H1 (cell line): ENCODE measurements around the gene CASP1. TPM values are rescaled to one million over a fixed set of nuclear protein-coding genes. Genes with fewer than 3 reads are reported as not detected.

ENCODE experiments used
- CTCF ChIA-PET: fragments of 300-600 bp; sonication (Branson Sonifier 250); formaldehyde crosslinking; loops from one replicate; lab custom pipeline; 2021; ENCODE audit not compliant: partially characterized antibody; lab: Charles Lee
- POLR2A ChIA-PET: fragments of 300-600 bp; sonication (Branson Sonifier 250); formaldehyde crosslinking; loops from one replicate; lab custom pipeline; 2021; ENCODE audit warnings: inconsistent platforms; ENCODE audit not compliant: partially characterized antibody; lab: Charles Lee
- DNase-seq, 2 experiments: peaks; one replicate each; pipeline versions ENCODE4 v3.0.0 to v3.0.0-alpha.2; 2010 to 2022; ENCODE audit warnings: low spot score in 2 of 2, low read depth in 1 of 2, mixed read lengths in 1 of 2
- FAIRE-seq: peaks from 2 replicates; lab custom pipeline; 2011; peaks lifted over from hg19 to GRCh38; lab: Jason Lieb, UNC
- H2AFZ ChIP-seq: 2 replicates; pipeline ENCODE4 v1.8.1; 2012; ENCODE audit warnings: low read length, inconsistent platforms
- H2AK5ac ChIP-seq: 2 replicates; pipeline ENCODE4 v1.6.1; 2013; ENCODE audit warnings: low read depth, low read length
- H2BK120ac ChIP-seq: replicated peaks from 2 replicates; pipeline ENCODE3; 2013; ENCODE audit warnings: low read depth, low read length, inconsistent platforms
- H2BK12ac ChIP-seq: 2 replicates; pipeline ENCODE4 v1.6.1; 2013; ENCODE audit warnings: low read depth, low read length
- H2BK15ac ChIP-seq: 2 replicates; pipeline ENCODE4 v1.6.1; 2013; ENCODE audit warnings: low read length
- H2BK20ac ChIP-seq: 2 replicates; pipeline ENCODE4 v1.6.1; 2013; ENCODE audit warnings: low read length
- H2BK5ac ChIP-seq: 2 replicates; pipeline ENCODE4 v1.6.1; 2013; ENCODE audit warnings: low read depth, low read length
- H3K14ac ChIP-seq: 2 replicates; pipeline ENCODE4 v1.6.1; 2013; ENCODE audit warnings: inconsistent platforms; ENCODE audit not compliant: insufficient read length
- H3K18ac ChIP-seq: 2 replicates; pipeline ENCODE4 v1.6.1; 2013; ENCODE audit warnings: low read length; ENCODE audit errors: extremely low read depth
- H3K23ac ChIP-seq: 2 replicates; pipeline ENCODE4 v1.6.1; 2013; ENCODE audit warnings: inconsistent platforms; ENCODE audit not compliant: insufficient read length
- H3K23me2 ChIP-seq: 2 replicates; pipeline ENCODE4 v1.6.1; 2013; ENCODE audit warnings: low read depth, low read length
- H3K27ac ChIP-seq: 2 replicates; pipeline ENCODE4 v1.6.1; 2011; ENCODE audit warnings: low read depth, low read length, inconsistent platforms
- H3K27me3 ChIP-seq, 4 experiments: replicated peaks in 1 of 4; 1 replicate in 1 of 4; 2 replicates in 3 of 4; pipeline versions ENCODE4 v1.6.1 to v1.8.1; 2011 to 2013; ENCODE audit warnings: low read length in 3 of 4, mild to moderate bottlenecking in 3 of 4, inconsistent platforms in 2 of 4, mixed read lengths in 2 of 4, moderate library complexity in 1 of 4; ENCODE audit not compliant: control insufficient read depth in 3 of 4, insufficient read depth in 3 of 4; ENCODE audit errors: extremely low read depth in 1 of 4
- H3K36me3 ChIP-seq, 4 experiments: 2 replicates each; pipeline versions ENCODE4 v1.6.1 to v1.8.1; 2011 to 2013; ENCODE audit warnings: mild to moderate bottlenecking in 4 of 4, low read length in 3 of 4, moderate library complexity in 2 of 4, control low read depth in 1 of 4, inconsistent platforms in 1 of 4; ENCODE audit not compliant: insufficient read depth in 4 of 4, control insufficient read depth in 2 of 4
- H3K4ac ChIP-seq: replicated peaks from 2 replicates; pipeline ENCODE3; 2013; ENCODE audit warnings: low read length, low read depth, mixed read lengths, inconsistent platforms; ENCODE audit not compliant: insufficient read length
- H3K4me1 ChIP-seq, 4 experiments: replicated peaks in 1 of 4; 1 replicate in 1 of 4; 2 replicates in 3 of 4; pipeline versions ENCODE4 v1.6.1 to v1.8.1; 2011 to 2013; ENCODE audit warnings: low read length in 3 of 4, inconsistent platforms in 2 of 4, mixed read lengths in 1 of 4; ENCODE audit not compliant: insufficient read depth in 4 of 4, control insufficient read depth in 3 of 4
- H3K4me2 ChIP-seq, 2 experiments: 2 replicates each; pipeline versions ENCODE4 v1.6.1 to v1.8.1; 2011 to 2013; ENCODE audit warnings: low read depth in 2 of 2, low read length in 2 of 2, control low read depth in 1 of 2, inconsistent platforms in 1 of 2, mild to moderate bottlenecking in 1 of 2; ENCODE audit not compliant: insufficient read depth in 1 of 2
- H3K4me3 ChIP-seq, 4 experiments: fragments of 200-600, 300-600 bp in 1 of 4; sonication (generic), shearing (Covaris generic), sonication (Bioruptor Twin) in 1 of 4; 2 replicates each; pipeline versions ENCODE4 v1.5.1 to v1.8.1; 2011 to 2016; ENCODE audit warnings: low read length in 4 of 4, low read depth in 3 of 4, control low read depth in 2 of 4, inconsistent platforms in 2 of 4, mild to moderate bottlenecking in 2 of 4, mixed read lengths in 1 of 4, moderate library complexity in 1 of 4; ENCODE audit not compliant: insufficient read depth in 2 of 4; ENCODE audit errors: extremely low read depth in 1 of 4
- H3K56ac ChIP-seq: replicated peaks from 2 replicates; pipeline ENCODE3; 2013; ENCODE audit warnings: low read depth, mild to moderate bottlenecking, mixed read lengths, low read length, inconsistent platforms; ENCODE audit not compliant: insufficient read length
- H3K79me1 ChIP-seq: 2 replicates; pipeline ENCODE4 v1.6.1; 2013; ENCODE audit warnings: low read depth, low read length, control low read depth
- H3K79me2 ChIP-seq, 2 experiments: 2 replicates each; pipeline versions ENCODE4 v1.6.1 to v1.8.1; 2012 to 2013; ENCODE audit warnings: low read length in 2 of 2, mild to moderate bottlenecking in 2 of 2, inconsistent platforms in 1 of 2; ENCODE audit not compliant: insufficient read depth in 2 of 2, control insufficient read depth in 1 of 2
- H3K9ac ChIP-seq, 4 experiments: replicated peaks in 1 of 4; 1 replicate in 1 of 4; 2 replicates in 3 of 4; pipeline versions ENCODE4 v1.6.1 to v1.8.1; 2011 to 2013; ENCODE audit warnings: low read depth in 3 of 4, low read length in 3 of 4, control low read depth in 2 of 4, mild to moderate bottlenecking in 2 of 4, moderate library complexity in 2 of 4, inconsistent platforms in 1 of 4; ENCODE audit errors: extremely low read depth in 1 of 4
- H3K9me3 ChIP-seq, 2 experiments: 2 replicates each; pipeline versions ENCODE4 v1.6.1 to v1.8.1; 2012 to 2013; ENCODE audit warnings: mild to moderate bottlenecking in 2 of 2, moderate library complexity in 2 of 2, control low read depth in 1 of 2, inconsistent platforms in 1 of 2, low read depth in 1 of 2, low read length in 1 of 2, mixed read lengths in 1 of 2; ENCODE audit not compliant: insufficient read depth in 2 of 2
- H4K20me1 ChIP-seq, 2 experiments: replicated peaks in 1 of 2; 2 replicates each; pipeline versions ENCODE3 to v1.8.1; 2011 to 2013; ENCODE audit warnings: inconsistent platforms in 2 of 2, low read length in 2 of 2, mild to moderate bottlenecking in 1 of 2; ENCODE audit not compliant: insufficient read depth in 2 of 2, control insufficient read depth in 1 of 2
- H4K5ac ChIP-seq: 2 replicates; pipeline ENCODE4 v1.6.1; 2013; ENCODE audit warnings: low read length, low read depth, mixed read lengths, inconsistent platforms; ENCODE audit not compliant: insufficient read length
- H4K8ac ChIP-seq: 2 replicates; pipeline ENCODE4 v1.8.0; 2013; ENCODE audit warnings: mild to moderate bottlenecking, moderate library complexity, low read length, inconsistent platforms; ENCODE audit not compliant: insufficient read depth; ENCODE audit errors: extremely low read depth
- H4K91ac ChIP-seq: replicated peaks from 2 replicates; pipeline ENCODE3; 2013; ENCODE audit warnings: low read length, mixed read lengths, inconsistent platforms; ENCODE audit not compliant: insufficient read length
- BRCA1 ChIP-seq: IDR thresholded peaks from 2 replicates; pipeline ENCODE4 v1.6.1; 2012; ENCODE audit warnings: low read depth, low read length, improper control_type of control experiment
- HDAC2 ChIP-seq, 2 experiments: fragments of 300-600 bp in 1 of 2; sonication (generic) in 1 of 2; IDR thresholded peaks; 2 replicates each; pipeline ENCODE4 v1.6.1; 2011 to 2012; ENCODE audit warnings: low read depth in 2 of 2, low read length in 2 of 2, mild to moderate bottlenecking in 2 of 2, moderate library complexity in 2 of 2, borderline replicate concordance in 1 of 2, inconsistent platforms in 1 of 2
- HDAC6 ChIP-seq: IDR thresholded peaks from one replicate; pipeline ENCODE4 v1.7.1; 2012; ENCODE audit warnings: low read depth, mild to moderate bottlenecking, inconsistent platforms, low read length, moderate library complexity
- JUN ChIP-seq: IDR thresholded peaks from 2 replicates; pipeline ENCODE4 v1.6.1; 2011; ENCODE audit warnings: low read depth, mild to moderate bottlenecking, improper control_type of control experiment, low read length
- MAFK ChIP-seq: IDR thresholded peaks from 2 replicates; pipeline ENCODE4 v1.6.1; 2012; ENCODE audit warnings: low read depth, mild to moderate bottlenecking, improper control_type of control experiment, low read length
- MAX ChIP-seq: IDR thresholded peaks from 2 replicates; pipeline ENCODE4 v1.6.1; 2012; ENCODE audit warnings: inconsistent platforms
- RBBP5 ChIP-seq: IDR thresholded peaks from 2 replicates; pipeline ENCODE4 v1.7.1; 2012; ENCODE audit warnings: low read depth, mild to moderate bottlenecking, inconsistent platforms, low read length, moderate library complexity, borderline replicate concordance
- RFX5 ChIP-seq: IDR thresholded peaks from 2 replicates; pipeline ENCODE4 v1.6.1; 2011; ENCODE audit warnings: low read depth, low read length, improper control_type of control experiment, borderline replicate concordance
- TAF1 ChIP-seq: IDR thresholded peaks from 2 replicates; pipeline ENCODE4 v1.6.1; 2011; ENCODE audit warnings: mild to moderate bottlenecking, low read depth, low read length
- TCF12 ChIP-seq: IDR thresholded peaks from 2 replicates; pipeline ENCODE4 v1.6.1; 2011; ENCODE audit warnings: low read depth, mild to moderate bottlenecking, low read length
- WGBS, 2 experiments: shearing (Covaris generic) in 1 of 2; methylation state at CpG; one replicate each; pipeline versions ENCODE4 v1.1.6 to v1.1.7; 2013 to 2015; ENCODE audit warnings: low lambda C conversion rate in 2 of 2, mixed read lengths in 2 of 2, inconsistent platforms in 1 of 2, low coverage in 1 of 2, missing lambda C conversion rate in 1 of 2; ENCODE audit not compliant: insufficient replicate concordance in 2 of 2, insufficient coverage in 1 of 2, insufficient read length in 1 of 2; ENCODE audit errors: extremely low coverage in 1 of 2, missing lambda C conversion rate in 1 of 2; 5-methylcytosine and 5-hydroxymethylcytosine counted together
- polyA plus RNA-seq, 7 experiments: library from polyadenylated mRNA; depleted of rRNA in 3 of 7; stranded (reverse) in 5 of 7; unstranded in 2 of 7; fragments of >200 nt in 5 of 7; fragments of 200-250 nt in 2 of 7; gene quantifications; 1 replicate in 5 of 7; 2 replicates in 1 of 7; 4 replicates in 1 of 7; pipeline versions ENCODE4 v1.2.1 to v1.2.3, GENCODE V29; 2011 to 2013; ENCODE audit warnings: missing spikeins in 2 of 7, mixed read lengths in 2 of 7
- total RNA-seq: library from RNA; stranded (reverse); fragmentation: NEBNext Ultra II Directional; extraction: Animal tissue kit (Norgen Biotek cat#: 25700); gene quantifications from 2 replicates; pipeline ENCODE4 v1.2.1, GENCODE V29; 2021
- TF ChIP-seq, protein P1 (sequence below): IDR thresholded peaks from 2 replicates; pipeline ENCODE4 v1.6.1; 2011; ENCODE audit warnings: low read length, improper control_type of control experiment

The CASP1 gene
- total and polyA plus RNA-seq, 2 of the 8 experiments (the other 6 are each of a cell fraction or from before 2014, with no cell fraction given) = not detected

DNA sequence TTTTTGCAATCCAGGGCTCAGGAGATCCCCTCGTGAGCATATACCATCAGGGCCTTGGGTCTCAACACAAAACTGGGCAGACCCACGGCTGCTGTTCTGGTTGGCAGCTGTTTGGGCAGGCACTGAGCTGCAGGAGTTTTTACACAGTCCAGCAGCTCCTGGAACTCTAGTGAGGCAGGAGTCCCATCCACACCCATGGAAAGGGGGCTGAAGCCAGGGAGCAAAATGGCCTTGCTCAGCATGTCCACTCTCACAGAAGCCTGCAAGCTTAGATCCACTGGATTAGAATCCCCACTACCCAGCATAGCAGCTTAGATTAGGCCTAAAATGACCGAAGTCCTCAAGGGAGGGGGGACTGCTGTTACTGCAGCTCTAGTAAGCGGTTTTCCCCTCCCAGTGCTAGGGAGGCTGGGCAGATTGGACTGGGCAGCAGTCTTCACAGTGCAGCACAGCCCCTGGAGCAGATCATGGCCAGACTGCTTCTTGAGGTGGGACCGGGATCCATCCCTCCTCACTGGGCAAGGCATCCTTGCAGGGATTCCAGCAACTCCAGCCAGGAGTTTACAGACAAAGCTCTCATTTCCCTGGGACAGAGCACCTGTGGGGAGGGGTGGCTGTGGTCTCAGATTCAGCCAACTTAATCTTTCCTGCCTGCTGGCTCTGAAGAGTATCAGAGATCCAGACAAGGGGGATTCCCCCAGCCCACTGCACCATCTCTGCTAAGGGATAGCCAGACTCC lies 46.6 kb upstream of the CASP1 start:
- Histone ChIP-seq H2BK12ac (no peak overlapping the region), H3K23ac (no peak overlapping the region), H3K27me3 (no peaks in the 10 kb centered on the region), H2AFZ (peak overlapping the region; percentile 34), H3K9me3 (no peaks in the 10 kb centered on the region), H3K79me1 (no peaks in the 10 kb centered on the region), H4K5ac (no peak overlapping the region), H4K8ac (peak overlapping the region; percentile 15; the same call in 1 of the 2 replicates), H3K79me2 (no peaks in the 10 kb centered on the region), H3K4me2 (no peak overlapping the region), H3K4me1 (peaks cover 0 to 10% (median 3%) of the 10 kb centered on the region in 4 experiments; a peak in 5 of 7 replicates), H3K14ac (no peak overlapping the region), H3K56ac (no peak overlapping the region), H2BK20ac (no peak overlapping the region), H4K20me1 (no peaks in the 10 kb centered on the region), H3K18ac (no peak overlapping the region), H3K23me2 (no peaks in the 10 kb centered on the region), H2BK5ac (0 out of 2 replicates have a peak overlapping the region, but pooled peaks have one; percentile 45), H3K4ac (no peak overlapping the region), H2BK120ac (no peak overlapping the region), H3K4me3 (no peak overlapping the region), H3K36me3 (no peaks in the 10 kb centered on the region), H2BK15ac (no peak overlapping the region), H3K9ac (no peak overlapping the region), H2AK5ac (no peak overlapping the region), H4K91ac (no peak overlapping the region), H3K27ac (no peak overlapping the region)
- WGBS, 2 experiments = 83% methylated on average over 5 of the region's 5 CpGs; no CpG with 5 or more reads in 1 of the 2 experiments
- peak in 1 of 2 experiments; percentile 44 for DNase-seq
- ChIA-PET CTCF (interaction anchor here (0.6 to 1.5 kb wide), 2 partner anchors 27 to 497 kb away, joined by 3 read pairs; no protein-coding TSS in a partner anchor), POLR2A (interaction anchor here (0.7 kb wide), 1 partner anchor 1973 kb away, joined by 3 read pairs; no protein-coding TSS in a partner anchor)
- no peak for FAIRE-seq
- TF ChIP-seq HDAC6 = no peak
- no peak for TF ChIP-seq RBBP5
- TF ChIP-seq MAX = no peak
- no peak for TF ChIP-seq BRCA1
- TF ChIP-seq RFX5 = no peak
- no peak for TF ChIP-seq HDAC2 (IDR thresholded peaks at IDR 0.05; ENCODE audit: borderline replicate concordance in 1 of 2, low read depth in 2 of 2, low read length in 2 of 2)
- TF ChIP-seq, protein P1, sequence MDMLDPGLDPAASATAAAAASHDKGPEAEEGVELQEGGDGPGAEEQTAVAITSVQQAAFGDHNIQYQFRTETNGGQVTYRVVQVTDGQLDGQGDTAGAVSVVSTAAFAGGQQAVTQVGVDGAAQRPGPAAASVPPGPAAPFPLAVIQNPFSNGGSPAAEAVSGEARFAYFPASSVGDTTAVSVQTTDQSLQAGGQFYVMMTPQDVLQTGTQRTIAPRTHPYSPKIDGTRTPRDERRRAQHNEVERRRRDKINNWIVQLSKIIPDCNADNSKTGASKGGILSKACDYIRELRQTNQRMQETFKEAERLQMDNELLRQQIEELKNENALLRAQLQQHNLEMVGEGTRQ = no peak
- no peak for TF ChIP-seq JUN
- TF ChIP-seq TAF1 = no peak
- no peak for TF ChIP-seq MAFK
- TF ChIP-seq TCF12 = no peak
